HepG2 (cell line): Measurements from ENCODE around the gene GRIA3. TPM values are rescaled to one million over a fixed set of nuclear protein-coding genes. Genes with fewer than 3 reads are reported as not detected.

Experiments
- ATAC-seq: fragments of 200-7000 bp; cut with Tn5 transposase; 3 replicates; pipeline ENCODE4 v1.9.1; 2020; ENCODE audit warnings: mild to moderate bottlenecking, moderate library complexity
- BruUV-seq: library from RNA; stranded (reverse); fragments of 400-500 nt; replicated peaks from 2 replicates; lab custom pipeline; 2021; lab: Mats Ljungman, UMichigan
- CTCF ChIA-PET: fragments of 300-600 bp; formaldehyde crosslinking; extraction: SDS; loops from one replicate; lab custom pipeline; 2021; ENCODE audit warnings: low total read pairs, inconsistent platforms, low intra/inter-chr PET ratio; lab: Yijun Ruan, JAX
- POLR2A ChIA-PET: fragments of 350-600 bp; sonication (Branson Sonifier 250); formaldehyde crosslinking; loops from one replicate; lab custom pipeline; 2020; ENCODE audit warnings: antibody characterized with exemption, inconsistent platforms; lab: Yijun Ruan, JAX
- DNase-seq: peaks from one replicate; pipeline ENCODE4 v3.0.0-alpha.2; 2015; ENCODE audit warnings: low spot score
- FAIRE-seq: peaks from 3 replicates; lab custom pipeline; 2011; peaks lifted over from hg19 to GRCh38; lab: Jason Lieb, UNC
- H2AFZ ChIP-seq: one replicate; pipeline ENCODE4 v1.6.1; 2011; ENCODE audit warnings: low read length, inconsistent platforms
- H3K27ac ChIP-seq: fragments of 300-600 bp; 3 replicates; pipeline ENCODE4 v1.8.0; 2011; ENCODE audit warnings: mixed run types, mild to moderate bottlenecking, mixed read lengths, low read length, inconsistent platforms; ENCODE audit not compliant: insufficient read depth; ENCODE audit errors: extremely low read length
- H3K27me3 ChIP-seq, 2 experiments: fragments of 200-600 bp in 1 of 2; 2 replicates in 1 of 2; 3 replicates in 1 of 2; pipeline versions ENCODE4 v1.6.0 to v1.8.0; 2011; ENCODE audit warnings: low read length in 2 of 2, mild to moderate bottlenecking in 2 of 2, moderate library complexity in 2 of 2, inconsistent platforms in 1 of 2; ENCODE audit not compliant: insufficient read depth in 2 of 2, control insufficient read depth in 1 of 2
- H3K36me3 ChIP-seq, 2 experiments: fragments of 200-600 bp in 1 of 2; replicated peaks in 1 of 2; 2 replicates in 1 of 2; 3 replicates in 1 of 2; pipeline versions ENCODE4 v1.5.1 to v1.8.0; 2011; ENCODE audit warnings: low read length in 2 of 2, inconsistent platforms in 1 of 2; ENCODE audit not compliant: insufficient read depth in 2 of 2, control insufficient read depth in 1 of 2
- H3K4me1 ChIP-seq: 2 replicates; pipeline ENCODE4 v1.5.1; 2012; ENCODE audit warnings: low read length, inconsistent platforms; ENCODE audit not compliant: insufficient read depth
- H3K4me2 ChIP-seq: 2 replicates; pipeline ENCODE4 v1.6.0; 2011; ENCODE audit warnings: low read depth, low read length, inconsistent platforms
- H3K4me3 ChIP-seq, 3 experiments: fragments of 200-600 bp in 1 of 3; sonication (generic), shearing (Covaris generic) in 1 of 3; replicated peaks in 1 of 3; 2 replicates each; pipeline ENCODE4 v1.5.1; 2011 to 2016; ENCODE audit warnings: low read length in 3 of 3, inconsistent platforms in 2 of 3, low read depth in 2 of 3, mild to moderate bottlenecking in 2 of 3, control low read depth in 1 of 3, mixed read lengths in 1 of 3; ENCODE audit not compliant: insufficient read depth in 1 of 3
- H3K79me2 ChIP-seq: one replicate; pipeline ENCODE4 v1.6.1; 2011; ENCODE audit warnings: low read length, inconsistent platforms; ENCODE audit not compliant: insufficient read depth
- H3K9ac ChIP-seq: 2 replicates; pipeline ENCODE4 v1.6.0; 2011; ENCODE audit warnings: mild to moderate bottlenecking, low read depth, low read length, inconsistent platforms; ENCODE audit not compliant: insufficient read depth
- H3K9me3 ChIP-seq: 2 replicates; pipeline ENCODE4 v1.5.1; 2012; ENCODE audit warnings: mild to moderate bottlenecking, low read length
- H4K20me1 ChIP-seq: 2 replicates; pipeline ENCODE4 v1.6.0; 2011; ENCODE audit warnings: inconsistent platforms, mild to moderate bottlenecking, low read length, moderate library complexity; ENCODE audit not compliant: insufficient read depth
- SMAD9 ChIP-seq: sonication (generic); formaldehyde crosslinking; IDR thresholded peaks from 2 replicates; pipeline ENCODE4 v1.5.1; 2020; ENCODE audit warnings: mild to moderate bottlenecking, missing genetic modification reagents
- STAG1 ChIP-seq: sonication (generic); formaldehyde crosslinking; IDR thresholded peaks from 2 replicates; pipeline ENCODE4 v1.4.0; 2020; ENCODE audit warnings: missing genetic modification reagents
- ZMYM4 ChIP-seq: sonication (generic); formaldehyde crosslinking; IDR thresholded peaks from 2 replicates; pipeline ENCODE4 v1.8.1; 2023; ENCODE audit warnings: mild to moderate bottlenecking, missing genetic modification reagents
- ZNF639 ChIP-seq: conservative IDR thresholded peaks from 2 replicates; pipeline ENCODE4 v1.6.1; 2018; ENCODE audit warnings: missing genetic modification reagents
- ZNF777 ChIP-seq: sonication (generic); formaldehyde crosslinking; IDR thresholded peaks from 2 replicates; pipeline ENCODE4 v1.4.0; 2020; ENCODE audit warnings: missing genetic modification reagents
- WGBS: methylation state at CpG from one replicate; pipeline ENCODE4 v1.1.6; 2017; ENCODE audit warnings: low lambda C conversion rate; 5-methylcytosine and 5-hydroxymethylcytosine counted together
- in situ Hi-C: cut with HindIII; loops from 2 replicates; pipeline ENCODE4 v1.10.0; 2017; ENCODE audit warnings: low pct_unique_long_range_greater_than_20kb; ENCODE audit not compliant: extremely low pct_ligation_motif_present
- intact Hi-C: fragments of 100-400 bp; cut with micrococcal nuclease; formaldehyde crosslinking; loops from one replicate; pipeline ENCODE4 v1.10.0; 2022; ENCODE audit not compliant: unreplicated experiment
- polyA plus RNA-seq, 8 experiments: library from polyadenylated mRNA; depleted of rRNA in 3 of 8; stranded (reverse) in 7 of 8; unstranded in 1 of 8; fragments of >200 nt; fragmentation: Illumina TruSeq in 4 of 8; extraction: Trizol in 4 of 8; gene quantifications; 2 replicates each; pipeline versions ENCODE4 v1.2.1 to v1.2.3, GENCODE V29; 2011 to 2016; ENCODE audit warnings: low read depth in 4 of 8, missing spikeins in 1 of 8, mixed read lengths in 1 of 8; ENCODE audit not compliant: insufficient read depth in 1 of 8
- total RNA-seq, 5 experiments: library from RNA; depleted of rRNA; stranded (reverse); fragments of >200 nt; fragmentation: Illumina TruSeq; extraction: Trizol; gene quantifications; 2 replicates each; pipeline ENCODE4 v1.2.3, GENCODE V29; 2016; ENCODE audit warnings: low read depth in 1 of 5
- TF ChIP-seq, protein P1 (sequence below): sonication (generic); formaldehyde crosslinking; IDR thresholded peaks from 2 replicates; pipeline ENCODE4 v1.4.0; 2020; ENCODE audit warnings: missing genetic modification reagents, borderline replicate concordance
- TF ChIP-seq, protein P2 (sequence below): sonication (generic); formaldehyde crosslinking; IDR thresholded peaks from 2 replicates; pipeline ENCODE4 v1.5.0; 2020; ENCODE audit warnings: mild to moderate bottlenecking, missing genetic modification reagents, moderate library complexity

GRIA3 gene
- total and polyA plus RNA-seq, 2 of the 13 experiments (the other 11 are each of a cell fraction or from before 2014, with no cell fraction given), result not detected

GRCh38 chrX:123173833-123174232 lies 10.2 kb upstream of the GRIA3 start:
- BruUV-seq, result no TSS peak
- FAIRE-seq (no peak), DNase-seq (no peak), ATAC-seq (no peak)
- H4K20me1 ChIP-seq, result no peaks in the 10 kb centered on the region
- H3K27me3 ChIP-seq, result no peaks in the 10 kb centered on the region
- H3K27ac ChIP-seq, result no peak overlapping the region
- no peaks in the 10 kb centered on the region for H3K79me2 ChIP-seq
- 0% methylated on average over 1 of the region's 1 CpG for WGBS
- in situ Hi-C loops, result no loop called here
- CTCF ChIA-PET, result no interaction called here
- no peaks in the 10 kb centered on the region for H3K4me1 ChIP-seq
- TF ChIP-seq ZMYM4 (CRISPR knock-in tag) (no peak), STAG1 (CRISPR knock-in tag) (0 out of 2 replicates have a peak, but pooled peaks have one; percentile 8), SMAD9 (CRISPR knock-in tag) (no peak), ZNF639 (CRISPR knock-in tag) (no peak), ZNF777 (CRISPR knock-in tag) (no peak)
- TF ChIP-seq, protein P1, sequence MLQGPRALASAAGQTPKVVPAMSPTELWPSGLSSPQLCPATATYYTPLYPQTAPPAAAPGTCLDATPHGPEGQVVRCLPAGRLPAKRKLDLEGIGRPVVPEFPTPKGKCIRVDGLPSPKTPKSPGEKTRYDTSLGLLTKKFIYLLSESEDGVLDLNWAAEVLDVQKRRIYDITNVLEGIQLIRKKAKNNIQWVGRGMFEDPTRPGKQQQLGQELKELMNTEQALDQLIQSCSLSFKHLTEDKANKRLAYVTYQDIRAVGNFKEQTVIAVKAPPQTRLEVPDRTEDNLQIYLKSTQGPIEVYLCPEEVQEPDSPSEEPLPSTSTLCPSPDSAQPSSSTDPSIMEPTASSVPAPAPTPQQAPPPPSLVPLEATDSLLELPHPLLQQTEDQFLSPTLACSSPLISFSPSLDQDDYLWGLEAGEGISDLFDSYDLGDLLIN (CRISPR knock-in tag), result no peak
- TF ChIP-seq, protein P2, sequence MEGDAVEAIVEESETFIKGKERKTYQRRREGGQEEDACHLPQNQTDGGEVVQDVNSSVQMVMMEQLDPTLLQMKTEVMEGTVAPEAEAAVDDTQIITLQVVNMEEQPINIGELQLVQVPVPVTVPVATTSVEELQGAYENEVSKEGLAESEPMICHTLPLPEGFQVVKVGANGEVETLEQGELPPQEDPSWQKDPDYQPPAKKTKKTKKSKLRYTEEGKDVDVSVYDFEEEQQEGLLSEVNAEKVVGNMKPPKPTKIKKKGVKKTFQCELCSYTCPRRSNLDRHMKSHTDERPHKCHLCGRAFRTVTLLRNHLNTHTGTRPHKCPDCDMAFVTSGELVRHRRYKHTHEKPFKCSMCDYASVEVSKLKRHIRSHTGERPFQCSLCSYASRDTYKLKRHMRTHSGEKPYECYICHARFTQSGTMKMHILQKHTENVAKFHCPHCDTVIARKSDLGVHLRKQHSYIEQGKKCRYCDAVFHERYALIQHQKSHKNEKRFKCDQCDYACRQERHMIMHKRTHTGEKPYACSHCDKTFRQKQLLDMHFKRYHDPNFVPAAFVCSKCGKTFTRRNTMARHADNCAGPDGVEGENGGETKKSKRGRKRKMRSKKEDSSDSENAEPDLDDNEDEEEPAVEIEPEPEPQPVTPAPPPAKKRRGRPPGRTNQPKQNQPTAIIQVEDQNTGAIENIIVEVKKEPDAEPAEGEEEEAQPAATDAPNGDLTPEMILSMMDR (CRISPR knock-in tag), result 0 out of 2 replicates have a peak, but pooled peaks have one; percentile 17
- no peaks in the 10 kb centered on the region for H3K9me3 ChIP-seq
- no peak overlapping the region for H2AFZ ChIP-seq
- intact Hi-C loops, result no loop called here
- POLR2A ChIA-PET, result no interaction called here
- H3K4me2 ChIP-seq, result no peak overlapping the region
- H3K9ac ChIP-seq, result no peak overlapping the region
- no peaks in the 10 kb centered on the region for H3K36me3 ChIP-seq
- H3K4me3 ChIP-seq, result no peak overlapping the region
